CD4-positive, alpha-beta T cell (primary cell): ENCODE results near the gene KDM2A. TPM values are rescaled to one million over a fixed set of nuclear protein-coding genes. Genes with fewer than 3 reads are reported as not detected.

Experiments used
- ATAC-seq: fragments of 200-7000 bp; cut with Tn5 transposase; one replicate; pipeline ENCODE4 v1.10.0; 2022; ENCODE audit warnings: mild to moderate bottlenecking; ENCODE audit not compliant: poor library complexity
- CTCF ChIA-PET: fragments of 350-600 bp; sonication (Branson Sonifier 250); formaldehyde crosslinking; loops from one replicate; lab custom pipeline; 2021; ENCODE audit warnings: antibody characterized with exemption, inconsistent platforms; lab: Charles Lee
- POLR2A ChIA-PET: fragments of 350-600 bp; sonication (Branson Sonifier 250); formaldehyde crosslinking; loops from one replicate; lab custom pipeline; 2021; ENCODE audit warnings: antibody characterized with exemption, inconsistent platforms; lab: Charles Lee
- DNase-seq, 14 experiments: peaks; one replicate each; pipeline ENCODE4 v3.0.0-alpha.2; 2013 to 2020; ENCODE audit warnings: mixed read lengths in 2 of 14
- H3K27ac ChIP-seq, 2 donors: one replicate each; pipeline versions ENCODE4 v1.5.1 to v1.7.0; 2013; ENCODE audit warnings: low read length in 2 of 2, low read depth in 1 of 2, mild to moderate bottlenecking in 1 of 2
- H3K27me3 ChIP-seq, 2 experiments: 1 replicate in 1 of 2; 2 replicates in 1 of 2; pipeline versions ENCODE4 v1.6.1 to v1.7.0; 2013; ENCODE audit warnings: low read length in 2 of 2, control low read depth in 1 of 2, mild to moderate bottlenecking in 1 of 2, moderate library complexity in 1 of 2; ENCODE audit not compliant: insufficient read depth in 2 of 2, control insufficient read depth in 1 of 2
- H3K36me3 ChIP-seq: one replicate; pipeline ENCODE4 v1.6.1; 2013; ENCODE audit warnings: low read length, control low read depth; ENCODE audit not compliant: insufficient read depth
- H3K4me1 ChIP-seq: one replicate; pipeline ENCODE4 v1.6.1; 2013; ENCODE audit warnings: low read length, control low read depth; ENCODE audit not compliant: insufficient read depth
- H3K4me3 ChIP-seq: one replicate; pipeline ENCODE4 v1.5.1; 2013; ENCODE audit warnings: mild to moderate bottlenecking, low read length, moderate library complexity
- H3K9me3 ChIP-seq, 2 experiments: 1 replicate in 1 of 2; 2 replicates in 1 of 2; pipeline versions ENCODE4 v1.6.1 to v1.7.0; 2013; ENCODE audit warnings: low read length in 2 of 2, mild to moderate bottlenecking in 2 of 2, control low read depth in 1 of 2, moderate library complexity in 1 of 2; ENCODE audit not compliant: control insufficient read depth in 1 of 2, insufficient read depth in 1 of 2
- H3K27ac Mint-ChIP-seq: one replicate; pipeline ENCODE4 v1.8.0; 2020; ENCODE audit warnings: mixed read lengths
- H3K27me3 Mint-ChIP-seq: one replicate; pipeline ENCODE4 v1.8.0; 2021; ENCODE audit warnings: mixed read lengths
- H3K36me3 Mint-ChIP-seq: one replicate; pipeline ENCODE4 v1.8.0; 2021; ENCODE audit warnings: low read depth, mixed read lengths
- H3K4me1 Mint-ChIP-seq: one replicate; pipeline ENCODE4 v1.8.0; 2021; ENCODE audit warnings: low read depth, mixed read lengths
- H3K4me3 Mint-ChIP-seq: one replicate; pipeline ENCODE4 v1.8.0; 2020; ENCODE audit warnings: mild to moderate bottlenecking, mixed read lengths
- H3K9me3 Mint-ChIP-seq: one replicate; pipeline ENCODE4 v1.8.0; 2020; ENCODE audit warnings: mixed read lengths
- intact Hi-C, 2 experiments: fragments of 100-400 bp; cut with DNase I in 1 of 2; cut with micrococcal nuclease in 1 of 2; formaldehyde crosslinking; loops; one replicate each; pipeline versions ENCODE4 v1.15.1 to v1.9.0; 2023 to 2025; cut with DNase I, micrococcal nuclease
- total RNA-seq, 174 experiments: library from RNA in 2 of 174; stranded (reverse) in 2 of 174; gene quantifications; one replicate each; pipeline ENCODE4 v1.2.3 and lab custom pipeline; 2021 to 2026
- TF ChIP-seq, protein P1 (sequence below): fragments of 200-600 bp; IDR thresholded peaks from one replicate; pipeline ENCODE4 v1.8.0; 2022; ENCODE audit warnings: antibody characterized with exemption, mild to moderate bottlenecking

The KDM2A gene
- total RNA-seq, 2 experiments from 2014 or later, result 410 to 412 TPM

DNA sequence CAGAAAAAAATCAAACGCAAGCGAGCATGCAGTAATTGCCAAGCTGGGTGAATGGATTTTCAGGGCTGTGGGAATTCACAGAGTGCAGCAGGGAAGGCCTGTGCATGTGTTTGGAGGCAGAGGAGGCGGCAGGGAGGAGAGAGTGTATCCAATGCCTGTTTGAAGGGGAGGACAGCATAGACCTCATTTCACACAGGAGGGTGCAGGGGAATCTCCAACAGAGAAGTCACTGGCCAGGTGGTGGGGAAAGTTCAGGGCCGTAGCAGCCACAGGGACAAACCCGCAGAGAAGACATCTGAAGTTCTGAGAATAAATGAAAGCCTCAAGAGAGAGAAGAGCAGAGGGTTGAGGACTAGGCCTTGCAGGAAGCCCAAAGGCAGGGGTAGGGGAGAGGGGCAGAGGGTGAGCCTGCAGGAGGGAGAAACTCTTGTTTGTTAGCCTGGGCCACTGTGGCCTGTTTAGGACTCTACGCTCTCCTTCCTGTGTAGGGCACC is 19.2 kb upstream of the KDM2A start:
- POLR2A ChIA-PET, result interaction anchor here (1.2 kb wide), 1 partner anchor 19 kb away, joined by 5 read pairs; the partner anchor contains the start of gene KDM2A
- intact Hi-C loops, result loop anchor here in 1 of 2 experiments (5.0 kb wide), 1 partner anchor 67 kb away; no protein-coding TSS in a partner anchor
- Mint-ChIP-seq H3K27me3 (no peaks in the 10 kb centered on the region), H3K4me3 (no peak overlapping the region), H3K36me3 (no peaks in the 10 kb centered on the region), H3K27ac (peak overlapping the region; percentile 73), H3K4me1 (peaks cover 36% of the 10 kb centered on the region), H3K9me3 (no peaks in the 10 kb centered on the region)
- H3K4me3 ChIP-seq, result no peak overlapping the region
- DNase-seq (no peak), ATAC-seq (no peak)
- no peaks in the 10 kb centered on the region for H3K27me3 ChIP-seq
- CTCF ChIA-PET, result no interaction called here
- peaks cover 25% of the 10 kb centered on the region for H3K4me1 ChIP-seq
- TF ChIP-seq, protein P1, sequence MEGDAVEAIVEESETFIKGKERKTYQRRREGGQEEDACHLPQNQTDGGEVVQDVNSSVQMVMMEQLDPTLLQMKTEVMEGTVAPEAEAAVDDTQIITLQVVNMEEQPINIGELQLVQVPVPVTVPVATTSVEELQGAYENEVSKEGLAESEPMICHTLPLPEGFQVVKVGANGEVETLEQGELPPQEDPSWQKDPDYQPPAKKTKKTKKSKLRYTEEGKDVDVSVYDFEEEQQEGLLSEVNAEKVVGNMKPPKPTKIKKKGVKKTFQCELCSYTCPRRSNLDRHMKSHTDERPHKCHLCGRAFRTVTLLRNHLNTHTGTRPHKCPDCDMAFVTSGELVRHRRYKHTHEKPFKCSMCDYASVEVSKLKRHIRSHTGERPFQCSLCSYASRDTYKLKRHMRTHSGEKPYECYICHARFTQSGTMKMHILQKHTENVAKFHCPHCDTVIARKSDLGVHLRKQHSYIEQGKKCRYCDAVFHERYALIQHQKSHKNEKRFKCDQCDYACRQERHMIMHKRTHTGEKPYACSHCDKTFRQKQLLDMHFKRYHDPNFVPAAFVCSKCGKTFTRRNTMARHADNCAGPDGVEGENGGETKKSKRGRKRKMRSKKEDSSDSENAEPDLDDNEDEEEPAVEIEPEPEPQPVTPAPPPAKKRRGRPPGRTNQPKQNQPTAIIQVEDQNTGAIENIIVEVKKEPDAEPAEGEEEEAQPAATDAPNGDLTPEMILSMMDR, result no peak
- no peaks in the 10 kb centered on the region for H3K36me3 ChIP-seq
- no peak overlapping the region for H3K27ac ChIP-seq
- no peaks in the 10 kb centered on the region for H3K9me3 ChIP-seq

GRCh38 chr11:67102664-67103063 is 16.4 kb upstream of the KDM2A start:
- Histone ChIP-seq H3K27me3 (no peaks in the 10 kb centered on the region), H3K4me1 (peaks cover 26% of the 10 kb centered on the region), H3K4me3 (no peak overlapping the region), H3K9me3 (no peaks in the 10 kb centered on the region), H3K36me3 (no peaks in the 10 kb centered on the region), H3K27ac (no peak overlapping the region)
- Mint-ChIP-seq H3K9me3 (no peaks in the 10 kb centered on the region), H3K36me3 (no peaks in the 10 kb centered on the region), H3K27me3 (no peaks in the 10 kb centered on the region), H3K4me1 (peaks cover 39% of the 10 kb centered on the region), H3K4me3 (no peak overlapping the region), H3K27ac (peak overlapping the region; percentile 15)
- CTCF ChIA-PET, result interaction anchor here (0.7 kb wide), 1 partner anchor 16 kb away, joined by 3 read pairs; no protein-coding TSS in a partner anchor
- DNase-seq (no peak), ATAC-seq (no peak)
- TF ChIP-seq, protein P1, result no peak
- POLR2A ChIA-PET, result interaction anchor here (0.7 kb wide), 1 partner anchor 21 kb away, joined by 3 read pairs; no protein-coding TSS in a partner anchor
- intact Hi-C loops, result loop anchor here in 1 of 2 experiments (1.0 kb wide), 1 partner anchor 15 kb away; no protein-coding TSS in a partner anchor

- H3K4me3 ChIP-seq, result no peak overlapping the region
- Mint-ChIP-seq H3K36me3 (no peaks in the 10 kb centered on the region), H3K27ac (no peak overlapping the region), H3K4me3 (no peak overlapping the region), H3K27me3 (no peaks in the 10 kb centered on the region), H3K4me1 (peaks cover 29% of the 10 kb centered on the region), H3K9me3 (no peaks in the 10 kb centered on the region)
- no peak overlapping the region for H3K27ac ChIP-seq
- ChIA-PET POLR2A (interaction anchor here (1.2 kb wide), 1 partner anchor 10 kb away, joined by 3 read pairs; no protein-coding TSS in a partner anchor), CTCF (interaction anchor here (1.1 kb wide), 1 partner anchor 49 kb away, joined by 3 read pairs; no protein-coding TSS in a partner anchor)
- DNase-seq, result no peak
- H3K27me3 ChIP-seq, result no peaks in the 10 kb centered on the region
- intact Hi-C loops, result no loop called here
- H3K36me3 ChIP-seq, result no peaks in the 10 kb centered on the region
- TF ChIP-seq, protein P1, result no peak
- peaks cover 18% of the 10 kb centered on the region for H3K4me1 ChIP-seq
- H3K9me3 ChIP-seq, result no peaks in the 10 kb centered on the region
- no peak for ATAC-seq
Observed at GRCh38 chr11:67105964-67106363, 13.1 kb upstream of the KDM2A start.
